ENCODE measurements around the gene SIVA1.

DNA sequence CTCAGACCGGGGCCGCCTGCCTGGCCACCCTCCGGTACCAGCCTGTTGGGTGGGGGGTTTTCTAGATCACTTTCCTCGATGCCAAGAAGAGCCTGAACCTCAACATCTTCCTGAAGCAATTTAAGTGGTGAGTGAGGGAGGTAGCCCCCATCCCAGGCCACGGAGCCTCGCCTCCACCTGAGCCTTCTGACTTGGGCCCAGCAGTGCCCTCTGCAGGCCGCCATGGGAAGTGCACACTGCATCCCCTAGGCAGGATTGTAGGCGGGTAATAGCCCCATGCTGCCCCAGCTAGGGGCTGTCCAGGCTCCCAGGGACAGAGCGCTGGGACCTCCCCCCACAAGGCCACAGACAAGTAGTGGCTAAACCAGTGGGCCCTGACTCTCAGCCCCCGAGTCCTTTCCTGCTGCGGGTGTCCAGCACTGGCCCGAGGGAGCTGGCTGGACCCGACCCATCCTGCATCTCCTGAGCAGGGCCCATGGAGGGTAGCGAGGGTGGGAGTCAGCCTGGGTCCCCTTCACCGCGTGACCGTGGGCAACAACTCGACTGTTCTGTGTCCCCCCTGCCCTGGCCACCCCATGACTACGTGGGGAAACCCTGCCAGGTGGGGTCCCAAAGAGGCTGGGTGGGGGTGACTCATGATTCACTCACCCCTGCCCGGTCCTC, 44.2 kb upstream of the SIVA1 start:
- TF ChIP-seq POLR2A (IDR thresholded peaks at IDR 0.05; ENCODE audit: control extremely low read depth in 1 of 2, low read depth in 2 of 2, low read length in 2 of 2): 0 out of 3 replicates have a peak, but pooled peaks of 1 of the 2 experiments have one; percentile 19
- TF ChIP-seq, protein P1, sequence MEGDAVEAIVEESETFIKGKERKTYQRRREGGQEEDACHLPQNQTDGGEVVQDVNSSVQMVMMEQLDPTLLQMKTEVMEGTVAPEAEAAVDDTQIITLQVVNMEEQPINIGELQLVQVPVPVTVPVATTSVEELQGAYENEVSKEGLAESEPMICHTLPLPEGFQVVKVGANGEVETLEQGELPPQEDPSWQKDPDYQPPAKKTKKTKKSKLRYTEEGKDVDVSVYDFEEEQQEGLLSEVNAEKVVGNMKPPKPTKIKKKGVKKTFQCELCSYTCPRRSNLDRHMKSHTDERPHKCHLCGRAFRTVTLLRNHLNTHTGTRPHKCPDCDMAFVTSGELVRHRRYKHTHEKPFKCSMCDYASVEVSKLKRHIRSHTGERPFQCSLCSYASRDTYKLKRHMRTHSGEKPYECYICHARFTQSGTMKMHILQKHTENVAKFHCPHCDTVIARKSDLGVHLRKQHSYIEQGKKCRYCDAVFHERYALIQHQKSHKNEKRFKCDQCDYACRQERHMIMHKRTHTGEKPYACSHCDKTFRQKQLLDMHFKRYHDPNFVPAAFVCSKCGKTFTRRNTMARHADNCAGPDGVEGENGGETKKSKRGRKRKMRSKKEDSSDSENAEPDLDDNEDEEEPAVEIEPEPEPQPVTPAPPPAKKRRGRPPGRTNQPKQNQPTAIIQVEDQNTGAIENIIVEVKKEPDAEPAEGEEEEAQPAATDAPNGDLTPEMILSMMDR (IDR thresholded peaks at IDR 0.05; ENCODE audit: control extremely low read depth in 1 of 3, insufficient read depth in 1 of 3, low read depth in 1 of 3, low read length in 3 of 3): peak in 2 of 3 experiments; percentile 96 to 98; a peak in 3 of 4 replicates
- TF ChIP-seq SRF (IDR thresholded peaks at IDR 0.05; ENCODE audit: low read depth, low read length): no peak
- no peak for TF ChIP-seq EZH2 (IDR thresholded peaks at IDR 0.05; ENCODE audit: low read depth, low read length, severe bottlenecking)
- no peak for TF ChIP-seq HDAC2 (IDR thresholded peaks at IDR 0.05; ENCODE audit: borderline replicate concordance in 1 of 2, low read depth in 2 of 2, low read length in 2 of 2)
- TF ChIP-seq RAD21 (IDR thresholded peaks at IDR 0.05 in 1 of 2, conservative IDR thresholded peaks at IDR 0.05 in 1 of 2; ENCODE audit: low read depth in 2 of 2, low read length in 2 of 2): peak; percentile 81 to 89
- peak; percentile 75; the same call in 1 of the 2 replicates for TF ChIP-seq GABPA (IDR thresholded peaks at IDR 0.05; ENCODE audit: borderline replicate concordance, insufficient read depth, low read length)
- peak; percentile 45; the same call in 1 of the 2 replicates for TF ChIP-seq CHD2 (IDR thresholded peaks at IDR 0.05; ENCODE audit: low read length)
- TF ChIP-seq, protein P2, sequence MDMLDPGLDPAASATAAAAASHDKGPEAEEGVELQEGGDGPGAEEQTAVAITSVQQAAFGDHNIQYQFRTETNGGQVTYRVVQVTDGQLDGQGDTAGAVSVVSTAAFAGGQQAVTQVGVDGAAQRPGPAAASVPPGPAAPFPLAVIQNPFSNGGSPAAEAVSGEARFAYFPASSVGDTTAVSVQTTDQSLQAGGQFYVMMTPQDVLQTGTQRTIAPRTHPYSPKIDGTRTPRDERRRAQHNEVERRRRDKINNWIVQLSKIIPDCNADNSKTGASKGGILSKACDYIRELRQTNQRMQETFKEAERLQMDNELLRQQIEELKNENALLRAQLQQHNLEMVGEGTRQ (IDR thresholded peaks at IDR 0.05; ENCODE audit: low read length): no peak
- peak; percentile 53; the same call in 1 of the 2 replicates for TF ChIP-seq POLR2AphosphoS5 (IDR thresholded peaks at IDR 0.05; ENCODE audit: low read depth, low read length)
- TF ChIP-seq SP1 (IDR thresholded peaks at IDR 0.05; ENCODE audit: low read depth, low read length): no peak
- TF ChIP-seq YY1 (IDR thresholded peaks at IDR 0.05; ENCODE audit: low read depth, low read length): no peak
- TF ChIP-seq BCL11A (IDR thresholded peaks at IDR 0.05; ENCODE audit: low read depth in 2 of 2, low read length in 2 of 2): no peak
